Measurements from ENCODE around the gene GABRA5. TPM values are rescaled to one million over a fixed set of nuclear protein-coding genes. Genes with fewer than 3 reads are reported as not detected.

GABRA5 gene
- total RNA-seq, 1 experiment from 2014 or later, result not detected

DNA sequence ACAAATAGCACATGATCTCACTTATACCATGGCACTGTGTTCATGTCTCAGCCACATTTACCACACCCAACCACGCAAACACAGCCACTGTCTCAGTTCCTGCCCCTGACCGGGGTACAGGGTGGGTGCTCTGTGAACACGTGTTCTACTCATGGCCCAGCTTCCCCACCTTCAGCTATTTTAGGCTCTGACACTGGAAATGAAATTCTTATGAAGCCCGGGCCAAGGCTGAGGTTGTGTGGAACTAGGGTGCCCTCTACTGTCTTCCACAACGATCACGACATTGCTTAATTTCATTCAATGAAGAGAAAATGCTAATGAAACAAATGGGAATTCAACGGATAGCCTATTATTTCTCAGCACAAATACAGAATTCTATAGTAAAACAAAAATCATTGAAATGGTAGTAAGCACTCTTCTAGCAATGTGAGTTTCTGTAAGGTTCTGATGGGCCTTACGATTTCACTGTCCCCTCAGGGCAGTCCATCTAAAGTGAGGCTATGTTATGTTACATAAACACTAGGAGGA, 2.1 kb upstream of the GABRA5 start:
- H3K9me3 ChIP-seq (ENCODE audit: insufficient read depth, low read depth), result no peaks in the 10 kb centered on the region
- H3K79me2 ChIP-seq (ENCODE audit: low read depth), result no peaks in the 10 kb centered on the region
- CTCF ChIA-PET, result no interaction called here
- H3K9me2 ChIP-seq (ENCODE audit: insufficient read depth), result no peaks in the 10 kb centered on the region
- H3K4me3 ChIP-seq, result no peak overlapping the region
- no peaks in the 10 kb centered on the region for H3K36me3 ChIP-seq (ENCODE audit: low read depth)
- no peak overlapping the region for H2AFZ ChIP-seq
- no peaks in the 10 kb centered on the region for H3K27me3 ChIP-seq (ENCODE audit: insufficient read depth, low read depth)
- TF ChIP-seq, protein P1, sequence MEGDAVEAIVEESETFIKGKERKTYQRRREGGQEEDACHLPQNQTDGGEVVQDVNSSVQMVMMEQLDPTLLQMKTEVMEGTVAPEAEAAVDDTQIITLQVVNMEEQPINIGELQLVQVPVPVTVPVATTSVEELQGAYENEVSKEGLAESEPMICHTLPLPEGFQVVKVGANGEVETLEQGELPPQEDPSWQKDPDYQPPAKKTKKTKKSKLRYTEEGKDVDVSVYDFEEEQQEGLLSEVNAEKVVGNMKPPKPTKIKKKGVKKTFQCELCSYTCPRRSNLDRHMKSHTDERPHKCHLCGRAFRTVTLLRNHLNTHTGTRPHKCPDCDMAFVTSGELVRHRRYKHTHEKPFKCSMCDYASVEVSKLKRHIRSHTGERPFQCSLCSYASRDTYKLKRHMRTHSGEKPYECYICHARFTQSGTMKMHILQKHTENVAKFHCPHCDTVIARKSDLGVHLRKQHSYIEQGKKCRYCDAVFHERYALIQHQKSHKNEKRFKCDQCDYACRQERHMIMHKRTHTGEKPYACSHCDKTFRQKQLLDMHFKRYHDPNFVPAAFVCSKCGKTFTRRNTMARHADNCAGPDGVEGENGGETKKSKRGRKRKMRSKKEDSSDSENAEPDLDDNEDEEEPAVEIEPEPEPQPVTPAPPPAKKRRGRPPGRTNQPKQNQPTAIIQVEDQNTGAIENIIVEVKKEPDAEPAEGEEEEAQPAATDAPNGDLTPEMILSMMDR (conservative IDR thresholded peaks at IDR 0.05), result peak; percentile 57
- no peak for TF ChIP-seq EZH2 (IDR thresholded peaks at IDR 0.05; ENCODE audit: low read depth)
- no TSS peak for BruUV-seq (replicated peaks)
- H3K27ac ChIP-seq, result no peak overlapping the region
- DNase-seq, result no peak
- no peaks in the 10 kb centered on the region for H4K20me1 ChIP-seq (ENCODE audit: insufficient read depth)
- POLR2A ChIA-PET (ENCODE audit: unreplicated experiment), result no interaction called here
- H3F3A ChIP-seq (ENCODE audit: insufficient read depth, low read depth), result no peaks in the 10 kb centered on the region
- intact Hi-C loops (cut with micrococcal nuclease; ENCODE audit: unreplicated experiment), result loop anchor here (1.0 kb wide), 1 partner anchor 1356 kb away; no protein-coding TSS in a partner anchor
- H3K4me1 ChIP-seq (replicated peaks; ENCODE audit: insufficient read depth), result no peaks in the 10 kb centered on the region
- no peak overlapping the region for H3K4me2 ChIP-seq

DNA sequence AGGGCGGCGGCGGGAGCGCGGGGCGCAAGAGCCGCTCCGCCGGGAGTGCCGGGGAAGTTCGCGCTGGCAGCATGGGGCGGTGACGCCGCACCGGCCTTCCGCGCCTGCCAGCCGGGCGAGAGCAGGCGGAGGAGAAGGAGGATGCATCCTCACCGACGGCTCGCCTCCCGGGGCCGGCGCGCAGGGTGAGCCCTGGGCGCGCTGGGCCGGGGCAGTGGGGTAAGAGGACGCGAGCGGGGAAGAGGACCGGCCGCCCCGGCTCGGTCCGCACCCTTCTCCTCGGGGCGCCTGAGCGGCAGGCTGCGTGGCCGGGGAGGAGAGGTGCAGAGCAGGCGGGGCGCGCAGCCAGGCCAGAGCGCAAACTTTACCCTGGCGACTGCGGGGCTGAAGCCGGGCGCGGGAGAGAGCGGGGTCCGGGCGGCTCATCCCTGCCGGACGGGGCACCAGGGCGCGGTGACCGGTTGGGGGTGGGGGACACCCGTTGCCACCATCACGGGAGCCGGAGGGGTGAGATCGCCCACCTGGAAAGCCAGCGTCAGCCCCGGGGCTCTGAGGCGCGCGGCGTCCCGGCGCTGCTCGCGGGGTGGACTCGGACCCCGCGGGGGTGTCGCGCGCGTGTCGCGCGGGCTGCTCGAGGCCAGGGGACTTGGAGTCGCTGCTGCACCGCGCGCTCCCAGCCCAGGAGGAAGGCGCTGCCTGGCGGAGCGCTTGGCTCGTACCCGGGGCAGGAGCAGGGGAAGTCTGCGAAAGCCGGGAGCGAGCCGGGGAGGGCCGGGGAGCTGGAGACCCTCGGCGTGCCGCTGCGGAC, 542 bp downstream of the GABRA5 start:
- intact Hi-C loops (cut with micrococcal nuclease; ENCODE audit: unreplicated experiment), result no loop called here
- ChIA-PET CTCF (no interaction called here), POLR2A (ENCODE audit: unreplicated experiment) (no interaction called here)
- TF ChIP-seq, protein P1 (conservative IDR thresholded peaks at IDR 0.05), result no peak
- no peak for TF ChIP-seq EZH2 (IDR thresholded peaks at IDR 0.05; ENCODE audit: low read depth)
- no peaks in the 10 kb centered on the region for H4K20me1 ChIP-seq (ENCODE audit: insufficient read depth)
- H3K4me2 ChIP-seq, result no peak overlapping the region
- no peak overlapping the region for H3K27ac ChIP-seq
- no peaks in the 10 kb centered on the region for H3K4me1 ChIP-seq (replicated peaks; ENCODE audit: insufficient read depth)
- no peaks in the 10 kb centered on the region for H3K9me3 ChIP-seq (ENCODE audit: insufficient read depth, low read depth)
- H2AFZ ChIP-seq, result no peak overlapping the region
- no TSS peak for BruUV-seq (replicated peaks)
- no peaks in the 10 kb centered on the region; the same call in 1 of the 2 replicates for H3K27me3 ChIP-seq (ENCODE audit: insufficient read depth, low read depth)
- no peak overlapping the region for H3K4me3 ChIP-seq
- H3K9me2 ChIP-seq (ENCODE audit: insufficient read depth), result no peaks in the 10 kb centered on the region
- no peaks in the 10 kb centered on the region for H3K36me3 ChIP-seq (ENCODE audit: low read depth)
- no peaks in the 10 kb centered on the region for H3F3A ChIP-seq (ENCODE audit: insufficient read depth, low read depth)
- H3K79me2 ChIP-seq (ENCODE audit: low read depth), result no peaks in the 10 kb centered on the region
- no peak for DNase-seq

DNA sequence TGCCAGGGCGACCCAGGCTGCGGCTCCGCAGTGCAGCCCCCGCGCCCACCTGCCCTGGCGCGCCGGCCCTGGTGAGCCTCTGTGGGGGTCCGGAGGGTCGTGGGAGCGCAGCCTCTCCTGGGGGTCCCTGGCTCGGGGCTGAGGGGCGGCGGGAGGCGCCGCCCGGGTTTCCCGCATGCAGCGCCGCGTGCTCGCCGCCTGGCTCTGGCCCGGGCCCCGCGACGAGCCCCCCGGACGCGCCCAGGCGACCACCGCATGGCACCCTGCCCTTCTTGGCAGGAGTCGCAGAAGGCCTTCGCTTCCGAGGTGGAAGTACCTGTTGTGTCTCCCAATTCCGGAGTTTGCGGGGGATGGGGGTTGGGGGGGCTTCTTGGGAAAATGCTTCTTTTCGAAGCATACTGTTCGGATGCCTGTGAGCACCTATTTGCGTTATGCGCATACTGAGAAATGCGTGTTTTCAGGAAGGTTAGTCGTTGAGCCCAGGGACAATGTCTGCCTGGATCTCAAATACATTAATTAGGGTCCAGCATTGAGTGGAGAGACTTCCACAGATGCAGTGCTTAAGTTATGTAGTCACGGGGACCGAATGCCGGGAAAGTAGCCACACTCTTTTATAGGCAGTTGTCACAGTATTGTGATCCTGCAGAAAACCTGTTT, 1.3 kb downstream of the GABRA5 start:
- Histone ChIP-seq H3K79me2 (ENCODE audit: low read depth) (no peaks in the 10 kb centered on the region), H3K9me3 (ENCODE audit: insufficient read depth, low read depth) (no peaks in the 10 kb centered on the region), H2AFZ (no peak overlapping the region), H3K36me3 (ENCODE audit: low read depth) (no peaks in the 10 kb centered on the region), H3F3A (ENCODE audit: insufficient read depth, low read depth) (no peaks in the 10 kb centered on the region), H3K4me3 (no peak overlapping the region), H3K27ac (no peak overlapping the region), H3K4me1 (replicated peaks; ENCODE audit: insufficient read depth) (no peaks in the 10 kb centered on the region), H3K9me2 (ENCODE audit: insufficient read depth) (no peaks in the 10 kb centered on the region), H4K20me1 (ENCODE audit: insufficient read depth) (no peaks in the 10 kb centered on the region), H3K4me2 (no peak overlapping the region), H3K27me3 (ENCODE audit: insufficient read depth, low read depth) (no peaks in the 10 kb centered on the region; the same call in 1 of the 2 replicates)
- TF ChIP-seq, protein P1 (conservative IDR thresholded peaks at IDR 0.05), result no peak
- TF ChIP-seq EZH2 (IDR thresholded peaks at IDR 0.05; ENCODE audit: low read depth), result no peak
- CTCF ChIA-PET, result no interaction called here
- intact Hi-C loops (cut with micrococcal nuclease; ENCODE audit: unreplicated experiment), result no loop called here
- BruUV-seq (replicated peaks), result no TSS peak
- POLR2A ChIA-PET (ENCODE audit: unreplicated experiment), result no interaction called here
- no peak for DNase-seq
